HEK293 (cell line): ENCODE data around the gene PDGFB.

Source experiments
- CTCF ChIA-PET: fragments of 350-600 bp; formaldehyde crosslinking; extraction: SDS; loops from one replicate; lab custom pipeline; 2021; ENCODE audit warnings: antibody characterized with exemption; lab: Yijun Ruan, JAX
- POLR2A ChIA-PET: fragments of 300-600 bp; formaldehyde crosslinking; extraction: SDS; loops from one replicate; lab custom pipeline; 2020; ENCODE audit warnings: antibody characterized with exemption, inconsistent platforms; lab: Yijun Ruan, JAX
- H3K27ac ChIP-seq: fragments of 200-500 bp; sonication (Bioruptor generic); 2 replicates; pipeline ENCODE4 v1.5.1; 2014; ENCODE audit warnings: low read depth, low read length, control low read depth, inconsistent platforms; ENCODE audit errors: extremely low read depth
- H3K36me3 ChIP-seq, 2 experiments: fragments of 200-500 bp in 1 of 2; sonication (Bioruptor generic) in 1 of 2; 1 replicate in 1 of 2; 2 replicates in 1 of 2; pipeline ENCODE4 v1.5.1; 2014 to 2017; ENCODE audit warnings: inconsistent platforms in 2 of 2, low read length in 2 of 2; ENCODE audit not compliant: control insufficient read depth in 2 of 2, insufficient read depth in 1 of 2
- H3K4me1 ChIP-seq: fragments of 200-500 bp; sonication (Bioruptor generic); 2 replicates; pipeline ENCODE4 v1.5.1; 2014; ENCODE audit warnings: mild to moderate bottlenecking, low read length, inconsistent platforms; ENCODE audit not compliant: control insufficient read depth, insufficient read depth
- H3K4me3 ChIP-seq: 2 replicates; pipeline ENCODE4 v1.5.1; 2011; ENCODE audit warnings: low read depth, mild to moderate bottlenecking, control low read depth, low read length, moderate library complexity
- H3K9me3 ChIP-seq: fragments of 200-500 bp; sonication (Bioruptor generic); 2 replicates; pipeline ENCODE4 v1.5.1; 2014; ENCODE audit warnings: low read depth, low read length, inconsistent platforms; ENCODE audit not compliant: control insufficient read depth, insufficient read depth
- EGR2 ChIP-seq: fragments of 450-650 bp; formaldehyde crosslinking; IDR thresholded peaks from 2 replicates; pipeline ENCODE4 v1.5.1; 2016; ENCODE audit warnings: low read depth, missing biosample characterization, missing genetic modification characterization
- GLI4 ChIP-seq: fragments of 450-650 bp; formaldehyde crosslinking; IDR thresholded peaks from 2 replicates; pipeline ENCODE4 v1.5.1; 2016; ENCODE audit warnings: missing biosample characterization, missing genetic modification characterization
- KLF16 ChIP-seq: fragments of 450-650 bp; formaldehyde crosslinking; IDR thresholded peaks from 2 replicates; pipeline ENCODE4 v1.5.1; 2017; ENCODE audit warnings: missing biosample characterization, missing genetic modification characterization
- PRDM10 ChIP-seq: fragments of 450-650 bp; formaldehyde crosslinking; IDR thresholded peaks from 2 replicates; pipeline ENCODE4 v1.5.1; 2016; ENCODE audit warnings: missing biosample characterization, missing genetic modification characterization
- SCRT2 ChIP-seq: fragments of 450-650 bp; formaldehyde crosslinking; IDR thresholded peaks from 2 replicates; pipeline ENCODE4 v1.5.1; 2016; ENCODE audit warnings: missing biosample characterization, missing genetic modification characterization
- SP7 ChIP-seq: fragments of 450-650 bp; formaldehyde crosslinking; IDR thresholded peaks from 2 replicates; pipeline ENCODE4 v1.5.1; 2016; ENCODE audit warnings: missing biosample characterization, missing genetic modification characterization
- ZBTB10 ChIP-seq: fragments of 450-650 bp; formaldehyde crosslinking; IDR thresholded peaks from 2 replicates; pipeline ENCODE4 v1.5.1; 2016; ENCODE audit warnings: missing biosample characterization, missing genetic modification characterization
- ZNF114 ChIP-seq: fragments of 450-650 bp; formaldehyde crosslinking; IDR thresholded peaks from 2 replicates; pipeline ENCODE4 v1.5.0; 2017; ENCODE audit warnings: missing biosample characterization, missing genetic modification characterization
- ZNF174 ChIP-seq: fragments of 450-650 bp; formaldehyde crosslinking; IDR thresholded peaks from 2 replicates; pipeline ENCODE4 v1.5.0; 2017; ENCODE audit warnings: missing biosample characterization, mild to moderate bottlenecking, missing genetic modification characterization
- ZNF18 ChIP-seq: fragments of 450-650 bp; formaldehyde crosslinking; IDR thresholded peaks from 2 replicates; pipeline ENCODE4 v1.5.1; 2016; ENCODE audit warnings: missing biosample characterization, missing genetic modification characterization
- ZNF221 ChIP-seq: fragments of 450-650 bp; formaldehyde crosslinking; IDR thresholded peaks from 2 replicates; pipeline ENCODE4 v1.5.1; 2017; ENCODE audit warnings: missing biosample characterization, missing genetic modification characterization, borderline replicate concordance
- ZNF23 ChIP-seq: fragments of 450-650 bp; formaldehyde crosslinking; IDR thresholded peaks from 2 replicates; pipeline ENCODE4 v1.5.1; 2016; ENCODE audit warnings: missing biosample characterization, missing genetic modification characterization, borderline replicate concordance
- ZNF560 ChIP-seq: fragments of 450-650 bp; formaldehyde crosslinking; IDR thresholded peaks from 2 replicates; pipeline ENCODE4 v1.5.1; 2017; ENCODE audit warnings: missing biosample characterization, missing genetic modification characterization, borderline replicate concordance
- ZNF658 ChIP-seq: fragments of 450-650 bp; formaldehyde crosslinking; IDR thresholded peaks from 2 replicates; pipeline ENCODE4; 2016; ENCODE audit warnings: missing biosample characterization, missing genetic modification characterization

The PDGFB gene

GRCh38 chr22:39214383-39215069, 30.3 kb downstream of the PDGFB start:
- Histone ChIP-seq H3K4me3 (no peak overlapping the region), H3K27ac (no peak overlapping the region), H3K36me3 (no peaks in the 10 kb centered on the region), H3K9me3 (no peaks in the 10 kb centered on the region), H3K4me1 (no peaks in the 10 kb centered on the region)
- ChIA-PET POLR2A (interaction anchor here (0.6 to 1.4 kb wide), 4 partner anchors 31 to 1407 kb away, joined by 3 to 9 read pairs (median 4); partner anchors contain the start of genes GCAT and PDGFB), CTCF (interaction anchor here (0.8 to 2.6 kb wide), 12 partner anchors 10 to 96 kb away, joined by 3 to 11 read pairs (median 6); no protein-coding TSS in a partner anchor)
- TF ChIP-seq SP7 (tag by site-specific recombination) (no peak), ZNF658 (tag by site-specific recombination) (no peak), SCRT2 (tag by site-specific recombination) (0 out of 2 replicates have a peak, but pooled peaks have one; percentile 10)

- TF ChIP-seq EGR2 (no peak), ZNF114 (tag by site-specific recombination) (no peak), SCRT2 (tag by site-specific recombination) (no peak), ZNF23 (no peak), ZNF560 (no peak), ZBTB10 (tag by site-specific recombination) (no peak), GLI4 (tag by site-specific recombination) (no peak), KLF16 (tag by site-specific recombination) (no peak), ZNF174 (tag by site-specific recombination) (no peak), ZNF18 (tag by site-specific recombination) (no peak)
- TF ChIP-seq, all 188 proteins: peak for 0
- Histone ChIP-seq H3K4me1 (no peaks in the 10 kb centered on the region), H3K27ac (no peak overlapping the region), H3K9me3 (no peaks in the 10 kb centered on the region), H3K4me3 (no peak overlapping the region), H3K36me3 (no peaks in the 10 kb centered on the region)
- ChIA-PET POLR2A (interaction anchor here (0.7 to 1.4 kb wide), 2 partner anchors 97 to 1406 kb away, joined by 3 to 9 read pairs; partner anchors contain the start of gene GCAT), CTCF (interaction anchor here (0.8 to 2.6 kb wide), 7 partner anchors 9 to 77 kb away, joined by 3 to 11 read pairs (median 6); no protein-coding TSS in a partner anchor)
Measured at GRCh38 chr22:39214006-39214382, 30.8 kb downstream of the PDGFB start.

- Histone ChIP-seq H3K27ac (no peak overlapping the region), H3K9me3 (no peaks in the 10 kb centered on the region)
- CTCF ChIA-PET, result interaction anchor here (0.5 to 0.6 kb wide), 2 partner anchors 103 to 459 kb away, joined by 3 to 5 read pairs; no protein-coding TSS in a partner anchor
Measured at GRCh38 chr22:39212721-39213376, 31.9 kb downstream of the PDGFB start.

More at GRCh38 chr22:39212721-39213376, 31.9 kb downstream of the PDGFB start:
- H3K4me1 ChIP-seq, result no peaks in the 10 kb centered on the region
- 0 out of 2 replicates have a peak, but pooled peaks have one; percentile 37 for TF ChIP-seq PRDM10 (tag by site-specific recombination)
- no peak for TF ChIP-seq ZNF221 (tag by site-specific recombination)
- TF ChIP-seq, all 188 proteins: peak for 1
- POLR2A ChIA-PET, result no interaction called here
- Histone ChIP-seq H3K4me3 (no peak overlapping the region), H3K36me3 (no peaks in the 10 kb centered on the region)
